8988T (cell line): ENCODE data around the gene TP63.
"Not testable (repeated sequence)": the region's sequence is repeated elsewhere in the genome, so short reads cannot be mapped to it uniquely, and the experiment has no call there.

Experiments
- DNase-seq: peaks from one replicate; pipeline ENCODE4 v3.0.0; 2011

Gene TP63

DNA sequence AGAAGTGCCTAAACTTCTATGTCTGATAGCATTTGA lies at the start of gene TP63:
Gene TP63, plus strand, starts transcription at position 17 of the 36 bp plus-strand sequence. CDS start 127 bp downstream, outside the sequence.
- DNase-seq = no peak

DNA sequence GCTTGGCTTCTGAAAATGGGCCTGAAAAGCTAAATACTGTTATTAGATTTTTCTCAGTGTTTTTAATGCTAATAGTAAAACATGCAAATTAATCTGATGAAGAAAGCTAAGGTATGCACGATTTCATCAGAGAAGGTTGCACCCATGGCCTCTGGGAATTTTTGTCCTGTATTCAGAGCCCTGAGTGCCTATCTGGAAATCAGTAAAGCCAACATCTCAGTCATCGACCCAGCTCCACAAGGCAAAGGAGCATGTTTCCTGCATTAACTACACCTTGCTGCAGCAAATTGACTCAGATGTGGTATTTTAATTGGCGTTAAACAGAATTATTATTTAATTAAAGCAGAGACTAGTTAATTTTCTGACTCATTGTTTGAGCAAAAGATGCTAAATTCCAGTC lies 49.0 kb upstream of the TP63 start:
- no peak for DNase-seq

DNA sequence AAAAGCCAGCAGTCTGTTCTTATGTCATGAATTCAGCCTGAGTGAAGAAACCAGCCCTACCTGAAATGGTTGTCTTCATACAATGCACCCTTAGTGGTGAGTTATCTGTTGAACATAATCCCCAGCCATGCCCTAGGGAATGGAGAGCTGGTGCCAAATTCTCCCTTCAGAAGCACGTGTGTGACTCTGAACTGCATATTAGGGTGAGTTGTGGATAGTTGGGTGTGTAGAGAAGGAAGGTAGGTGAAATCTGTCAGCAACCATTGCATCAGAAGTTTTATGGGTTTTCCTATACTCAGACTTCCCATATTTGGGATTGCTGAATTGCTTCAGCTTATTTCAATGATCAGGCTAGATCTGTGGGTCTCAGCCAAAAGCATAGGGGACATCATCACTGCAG lies 46.5 kb upstream of the TP63 start:
- DNase-seq = no peak

- DNase-seq = no peak
Measured at GRCh38 chr3:189586941-189587663, 44.1 kb upstream of the TP63 start.

DNA sequence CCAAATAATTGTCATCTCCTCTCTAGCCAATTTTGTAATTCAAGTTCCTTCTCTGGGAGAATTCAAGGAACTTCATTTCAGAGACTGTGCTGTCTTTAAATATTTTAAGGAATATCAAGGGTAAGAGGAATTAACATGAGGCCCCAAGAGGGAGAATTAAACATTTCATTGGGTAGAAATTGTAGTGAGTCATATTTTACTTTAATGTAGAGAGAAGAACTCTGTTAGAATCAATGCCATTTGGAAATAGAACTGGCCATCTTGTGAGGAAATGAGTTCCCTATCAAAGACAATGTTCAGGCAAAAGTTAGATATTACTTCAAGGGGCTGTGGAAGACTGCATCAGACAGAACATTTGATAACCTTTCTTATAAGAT lies 43.5 kb upstream of the TP63 start:
- DNase-seq = no peak

GRCh38 chr3:189588070-189588469 lies 43.1 kb upstream of the TP63 start:
- DNase-seq = no peak

GRCh38 chr3:189588475-189589178 lies 42.6 kb upstream of the TP63 start:
- no peak for DNase-seq

- DNase-seq = no peak
Measured at GRCh38 chr3:189589179-189589569, 42.0 kb upstream of the TP63 start.

GRCh38 chr3:189590223-189590622 lies 41.0 kb upstream of the TP63 start:
- DNase-seq = no peak

DNA sequence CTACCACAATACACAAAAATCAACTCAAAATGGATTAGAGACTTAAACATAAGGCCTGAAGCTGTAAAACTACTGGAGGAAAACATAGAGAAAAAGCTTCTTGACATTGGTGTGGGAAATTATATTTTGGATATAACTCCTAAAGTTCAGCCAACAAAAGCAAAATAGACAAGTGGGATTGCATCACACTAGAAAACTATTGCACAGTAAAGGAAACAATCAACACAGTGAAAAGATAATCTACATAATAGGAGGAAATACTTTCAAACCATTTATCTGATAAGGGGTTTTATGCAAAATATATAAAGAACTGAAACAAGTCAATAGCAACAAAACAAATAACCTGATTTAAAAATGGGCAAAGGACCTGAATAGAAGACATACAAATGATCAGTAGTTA lies 37.6 kb upstream of the TP63 start:
- no peak for DNase-seq

GRCh38 chr3:189596078-189596979 lies 34.9 kb upstream of the TP63 start:
- not testable (repeated sequence) for DNase-seq

DNA sequence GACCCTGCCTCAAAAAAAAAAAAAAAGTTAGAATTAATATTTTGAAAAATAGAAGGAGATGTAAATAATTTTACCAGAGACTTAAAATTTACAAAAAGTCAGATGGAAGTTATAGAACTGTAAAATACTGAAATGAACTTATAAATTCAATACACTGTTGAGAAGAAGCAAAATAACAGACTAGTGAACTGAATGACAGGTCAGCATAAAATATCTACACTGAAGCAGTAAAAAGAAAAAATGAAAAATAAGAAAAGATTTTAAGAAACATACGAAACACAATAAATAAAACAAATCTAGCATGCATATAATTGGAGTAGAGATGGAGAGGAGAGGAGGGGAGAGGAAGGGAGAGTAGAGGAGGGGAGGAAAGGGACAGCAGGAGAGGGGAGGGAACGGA lies 33.3 kb upstream of the TP63 start:
- DNase-seq = no peak

DNA sequence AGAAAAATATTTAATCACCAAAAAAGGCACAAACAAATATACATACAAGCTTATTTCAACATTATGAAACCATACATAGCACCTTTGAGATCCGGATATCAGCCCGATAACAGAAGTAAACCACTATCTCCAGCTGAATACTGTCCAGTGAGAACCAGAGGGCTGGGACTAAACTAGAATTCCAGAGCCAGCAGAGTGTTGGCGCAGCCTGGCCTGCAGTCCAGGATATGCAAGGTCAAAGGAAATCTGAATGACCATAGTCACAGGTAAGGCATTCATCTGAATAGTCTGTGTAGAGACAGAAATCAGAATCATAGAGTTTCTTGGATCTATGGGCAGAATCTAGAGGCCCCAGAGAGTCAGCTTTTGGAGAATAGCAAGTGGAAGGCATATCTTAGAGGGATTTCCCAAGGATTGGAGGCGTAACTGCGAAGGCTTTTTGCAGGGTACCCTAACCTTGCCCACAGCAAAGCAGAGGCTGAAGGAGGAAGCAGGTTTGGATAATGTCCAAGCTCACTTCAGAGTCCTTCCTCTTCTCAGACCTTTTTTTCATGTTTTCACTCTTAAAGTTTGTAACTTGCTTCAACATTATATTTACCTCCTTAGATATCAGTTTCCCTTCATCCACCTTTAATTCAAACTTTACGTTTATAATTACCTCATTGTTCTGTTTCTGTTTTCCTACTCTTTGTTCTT lies 32.5 kb upstream of the TP63 start:
- DNase-seq = no peak

- DNase-seq = no peak
Measured at GRCh38 chr3:189602471-189602870, 28.7 kb upstream of the TP63 start.

DNA sequence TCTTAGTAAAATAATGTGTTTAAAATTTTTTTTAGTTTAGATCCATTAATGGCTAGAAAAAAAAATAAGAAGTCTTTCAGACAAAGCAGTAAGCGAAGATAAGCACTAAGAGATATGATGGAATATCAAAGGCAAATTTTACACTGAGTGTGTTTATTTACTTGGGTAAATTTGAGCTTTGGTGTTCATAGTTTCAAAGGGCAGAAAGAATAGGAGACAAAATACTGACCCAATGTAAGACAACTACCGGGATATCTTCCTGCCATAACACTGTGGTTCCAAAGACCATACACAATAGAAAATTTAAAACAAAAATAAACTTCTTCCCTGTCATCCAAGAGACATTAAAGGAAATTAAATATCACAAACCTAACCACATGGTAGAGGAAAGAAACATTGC lies 25.5 kb upstream of the TP63 start:
- DNase-seq = no peak

DNA sequence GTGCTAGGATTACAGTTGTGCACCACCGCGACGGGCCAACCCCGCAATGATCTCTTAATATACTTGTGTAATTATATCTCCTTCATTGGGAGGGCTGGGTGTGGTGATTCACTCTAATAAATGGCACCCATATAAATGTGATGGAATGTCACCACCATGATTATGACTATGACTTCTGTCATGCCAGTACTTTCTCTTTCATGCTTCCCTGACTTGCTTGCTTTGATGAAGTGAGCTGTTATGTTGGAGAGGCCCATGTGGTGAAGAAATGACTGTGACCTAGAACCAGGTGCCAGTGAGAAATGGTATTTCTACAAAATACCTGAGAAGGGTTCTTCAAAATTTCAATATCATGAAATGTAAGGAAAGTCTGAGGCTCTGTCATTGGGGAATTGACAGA lies 24.4 kb upstream of the TP63 start:
- DNase-seq = no peak

- not testable (repeated sequence) for DNase-seq
Measured at GRCh38 chr3:189612641-189613040, 18.5 kb upstream of the TP63 start.

DNA sequence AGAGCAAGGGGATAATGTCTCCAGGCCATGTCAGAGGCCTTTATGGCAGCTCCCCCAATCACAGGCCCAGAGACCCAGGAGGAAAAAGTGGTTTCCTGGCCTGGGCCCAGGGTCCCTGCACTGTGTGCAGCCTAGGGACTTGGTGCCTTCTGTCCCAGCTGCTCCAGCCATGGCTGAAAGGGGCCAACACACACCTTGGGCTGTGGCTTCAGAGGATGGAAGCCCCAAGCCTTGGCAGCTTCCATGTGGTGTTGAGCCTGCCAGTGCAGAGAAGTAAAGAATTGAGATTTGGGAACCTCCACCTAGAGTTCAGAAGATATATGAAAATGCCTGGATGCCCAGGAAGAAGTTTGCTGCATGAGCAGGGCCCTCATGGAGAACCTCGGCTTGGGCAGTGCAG lies 18.1 kb upstream of the TP63 start:
- no peak for DNase-seq

GRCh38 chr3:189621948-189622603 lies 9.1 kb upstream of the TP63 start:
- DNase-seq = no peak

DNA sequence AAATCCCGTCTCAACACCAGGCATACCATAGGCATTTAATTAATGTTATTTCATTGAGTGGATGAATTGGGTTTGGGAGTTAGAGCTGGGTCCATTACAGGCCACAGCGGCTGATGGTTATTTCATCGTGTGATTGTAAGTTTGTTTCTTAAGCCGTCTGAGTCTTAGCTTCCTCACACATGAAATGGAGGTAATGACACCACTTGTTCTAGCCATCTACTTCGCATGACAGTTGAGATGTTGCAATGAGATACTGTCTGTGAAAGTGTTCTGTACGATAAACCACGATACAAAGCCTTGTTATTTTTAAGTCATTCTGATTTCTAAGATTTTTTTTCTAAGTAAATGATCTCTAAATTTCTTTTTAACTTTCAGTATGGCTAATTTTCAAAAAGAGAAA lies 8.6 kb upstream of the TP63 start:
- no peak for DNase-seq

GRCh38 chr3:189624130-189624529 lies 7.1 kb upstream of the TP63 start:
- DNase-seq = no peak

DNA sequence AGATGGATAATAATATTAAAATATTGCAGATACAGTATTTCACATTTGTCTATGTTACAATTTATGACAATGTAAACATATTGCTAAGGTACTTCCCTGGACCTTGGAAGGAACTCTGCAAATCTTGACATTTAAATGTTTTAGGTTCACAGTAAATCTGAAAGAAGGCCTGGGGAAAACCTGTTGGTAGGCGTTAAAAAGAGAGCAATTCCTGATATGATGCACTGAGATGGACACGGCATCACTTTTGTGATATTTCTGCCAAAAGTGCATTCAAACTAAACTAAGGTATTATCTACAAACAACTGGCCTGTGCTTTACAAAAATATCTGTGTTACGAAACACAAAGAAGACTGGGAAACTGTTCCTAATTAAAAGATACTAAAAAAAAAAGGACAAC lies 6.1 kb upstream of the TP63 start:
- no peak for DNase-seq

GRCh38 chr3:189625572-189625971 lies 5.6 kb upstream of the TP63 start:
- no peak for DNase-seq
